ENCODE results near the gene EME2. TPM values are rescaled to one million over a fixed set of nuclear protein-coding genes. Genes with fewer than 3 reads are reported as not detected.
A peak's percentile ranks its signal among the peaks of the same experiment; 100 is the strongest.

Gene EME2
- total and polyA plus RNA-seq, 2 experiments from 2014 or later: 4.1 to 15.0 TPM

- TF ChIP-seq JUNB (IDR thresholded peaks at IDR 0.05; ENCODE audit: unreplicated experiment) (no peak), NANOG (IDR thresholded peaks at IDR 0.05; ENCODE audit: borderline replicate concordance) (no peak), ZNF462 (CRISPR knock-in tag; IDR thresholded peaks at IDR 0.05) (no peak)
Observed at GRCh38 chr16:1763521-1764511, 8.8 kb upstream of the EME2 start (continued).

DNA sequence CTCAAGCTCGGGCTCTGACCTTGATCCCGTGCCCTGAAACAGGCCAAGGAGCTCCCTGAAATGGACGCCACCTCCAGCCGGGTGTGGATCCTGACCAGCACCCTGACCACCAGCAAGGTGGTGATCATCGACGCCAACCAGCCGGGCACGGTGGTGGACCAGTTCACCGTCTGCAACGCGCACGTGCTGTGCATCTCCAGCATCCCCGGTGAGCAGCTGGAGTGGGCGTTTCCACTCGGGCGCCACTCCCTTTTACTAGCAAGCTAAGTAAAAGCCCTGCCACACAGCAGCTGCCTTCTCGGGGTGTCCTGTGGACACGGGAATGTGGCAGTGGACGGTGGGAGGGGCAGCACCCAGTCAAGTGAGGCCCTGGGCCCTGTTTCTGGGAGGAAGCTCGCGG lies 7.6 kb upstream of the EME2 start:
- no peaks in the 10 kb centered on the region for H3K9me2 ChIP-seq (ENCODE audit: insufficient read depth)
- Mint-ChIP-seq H3K4me3 (no peak overlapping the region), H3K27ac (no peak overlapping the region), H3K4me1 (peaks cover under 1% of the 10 kb centered on the region; the same call in 2 of the 3 replicates), H3K36me3 (ENCODE audit: low read depth) (peaks cover 15% of the 10 kb centered on the region), H3K27me3 (ENCODE audit: insufficient read depth, low read depth, poor library complexity) (peaks cover 14% of the 10 kb centered on the region), H3K9me3 (no peaks in the 10 kb centered on the region)
- H4K20me1 ChIP-seq (replicated peaks; ENCODE audit: insufficient read depth): no peaks in the 10 kb centered on the region; the same call in 1 of the 2 replicates
- no peak overlapping the region for H3K4me3 ChIP-seq
- peaks cover 4% of the 10 kb centered on the region; the same call in 1 of the 2 replicates for H3F3A ChIP-seq (replicated peaks; ENCODE audit: low read depth)
- DNase-seq (ENCODE audit: low spot score) (no peak), ATAC-seq (no peak)
- H3K79me2 ChIP-seq (replicated peaks; ENCODE audit: insufficient read depth): no peaks in the 10 kb centered on the region
- no peaks in the 10 kb centered on the region for H3K36me3 ChIP-seq (ENCODE audit: insufficient read depth)
- H3K4me2 ChIP-seq: peak overlapping the region; percentile 78; the same call in 1 of the 2 replicates
- H3K27ac ChIP-seq (ENCODE audit: low read depth): no peak overlapping the region
- peaks cover 1% of the 10 kb centered on the region for H3K4me1 ChIP-seq (ENCODE audit: insufficient read depth)
- no peaks in the 10 kb centered on the region for H3K27me3 ChIP-seq (ENCODE audit: insufficient read depth)
- TF ChIP-seq NANOG (IDR thresholded peaks at IDR 0.05; ENCODE audit: borderline replicate concordance) (no peak), ZNF114 (CRISPR knock-in tag; IDR thresholded peaks at IDR 0.05) (no peak), CTCF (conservative IDR thresholded peaks at IDR 0.05; ENCODE audit: low read depth in 2 of 2) (no peak)
- TF ChIP-seq, protein P1, sequence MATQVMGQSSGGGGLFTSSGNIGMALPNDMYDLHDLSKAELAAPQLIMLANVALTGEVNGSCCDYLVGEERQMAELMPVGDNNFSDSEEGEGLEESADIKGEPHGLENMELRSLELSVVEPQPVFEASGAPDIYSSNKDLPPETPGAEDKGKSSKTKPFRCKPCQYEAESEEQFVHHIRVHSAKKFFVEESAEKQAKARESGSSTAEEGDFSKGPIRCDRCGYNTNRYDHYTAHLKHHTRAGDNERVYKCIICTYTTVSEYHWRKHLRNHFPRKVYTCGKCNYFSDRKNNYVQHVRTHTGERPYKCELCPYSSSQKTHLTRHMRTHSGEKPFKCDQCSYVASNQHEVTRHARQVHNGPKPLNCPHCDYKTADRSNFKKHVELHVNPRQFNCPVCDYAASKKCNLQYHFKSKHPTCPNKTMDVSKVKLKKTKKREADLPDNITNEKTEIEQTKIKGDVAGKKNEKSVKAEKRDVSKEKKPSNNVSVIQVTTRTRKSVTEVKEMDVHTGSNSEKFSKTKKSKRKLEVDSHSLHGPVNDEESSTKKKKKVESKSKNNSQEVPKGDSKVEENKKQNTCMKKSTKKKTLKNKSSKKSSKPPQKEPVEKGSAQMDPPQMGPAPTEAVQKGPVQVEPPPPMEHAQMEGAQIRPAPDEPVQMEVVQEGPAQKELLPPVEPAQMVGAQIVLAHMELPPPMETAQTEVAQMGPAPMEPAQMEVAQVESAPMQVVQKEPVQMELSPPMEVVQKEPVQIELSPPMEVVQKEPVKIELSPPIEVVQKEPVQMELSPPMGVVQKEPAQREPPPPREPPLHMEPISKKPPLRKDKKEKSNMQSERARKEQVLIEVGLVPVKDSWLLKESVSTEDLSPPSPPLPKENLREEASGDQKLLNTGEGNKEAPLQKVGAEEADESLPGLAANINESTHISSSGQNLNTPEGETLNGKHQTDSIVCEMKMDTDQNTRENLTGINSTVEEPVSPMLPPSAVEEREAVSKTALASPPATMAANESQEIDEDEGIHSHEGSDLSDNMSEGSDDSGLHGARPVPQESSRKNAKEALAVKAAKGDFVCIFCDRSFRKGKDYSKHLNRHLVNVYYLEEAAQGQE (IDR thresholded peaks at IDR 0.05; ENCODE audit: unreplicated experiment): no peak
- H2AFZ ChIP-seq: no peak overlapping the region

All from GM23338 (cell line).